ENCODE measurements around the gene SCAMP4.

Gene SCAMP4

DNA sequence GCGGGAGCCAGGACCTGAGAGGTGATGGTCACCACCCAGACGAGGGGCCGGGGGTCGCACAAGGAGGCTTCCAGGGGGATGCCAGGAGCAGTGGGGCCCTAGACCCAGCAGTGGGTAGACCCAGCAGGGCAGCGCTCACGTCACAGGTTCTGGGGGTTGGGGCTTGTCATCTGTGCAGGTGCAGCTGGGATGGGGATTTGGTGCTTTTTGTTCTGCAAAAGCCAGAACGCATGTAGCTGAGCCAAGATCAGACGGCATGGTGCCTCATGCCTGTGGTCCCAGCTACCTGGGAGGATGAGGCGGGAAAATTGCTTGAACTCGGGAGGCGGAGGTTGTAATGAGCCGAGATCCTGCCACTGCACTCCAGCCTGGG, 50.9 kb downstream of the SCAMP4 start:
- DNase-seq (ENCODE audit: low read depth in 1 of 2, low spot score in 1 of 2), result no peak

DNA sequence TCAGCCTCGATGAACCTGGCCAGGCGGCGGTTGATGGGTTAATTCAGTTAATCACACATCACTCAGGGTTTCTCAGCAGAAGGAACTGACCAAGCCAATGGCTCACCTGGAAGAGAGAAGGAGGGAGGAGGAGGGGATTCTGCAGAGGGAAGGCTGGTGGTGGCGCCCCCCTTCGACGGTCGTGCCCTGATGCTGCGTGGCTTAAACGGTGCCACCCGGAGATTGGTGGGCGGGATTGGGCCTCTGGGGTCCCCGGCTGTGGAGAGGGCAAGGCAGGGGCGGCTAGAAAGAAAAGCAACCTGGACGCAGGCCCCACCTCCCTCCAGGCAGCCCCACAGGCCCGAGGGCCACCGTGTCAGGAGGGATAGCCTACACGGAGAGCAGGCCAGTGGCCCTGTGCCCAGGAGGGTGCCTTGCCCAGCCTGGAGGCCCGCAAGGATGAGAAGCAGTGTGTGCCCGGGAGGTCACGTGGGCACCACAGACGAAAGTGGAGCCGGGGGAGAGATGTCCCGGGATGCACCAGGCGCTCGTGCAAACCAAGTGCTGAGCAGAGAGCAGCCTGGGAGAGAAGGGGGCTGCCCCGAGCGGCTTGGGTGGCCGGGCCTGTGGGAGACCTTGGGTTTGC, 51.8 kb downstream of the SCAMP4 start:
- no peak for DNase-seq (ENCODE audit: low read depth in 1 of 2, low spot score in 1 of 2)

DNA sequence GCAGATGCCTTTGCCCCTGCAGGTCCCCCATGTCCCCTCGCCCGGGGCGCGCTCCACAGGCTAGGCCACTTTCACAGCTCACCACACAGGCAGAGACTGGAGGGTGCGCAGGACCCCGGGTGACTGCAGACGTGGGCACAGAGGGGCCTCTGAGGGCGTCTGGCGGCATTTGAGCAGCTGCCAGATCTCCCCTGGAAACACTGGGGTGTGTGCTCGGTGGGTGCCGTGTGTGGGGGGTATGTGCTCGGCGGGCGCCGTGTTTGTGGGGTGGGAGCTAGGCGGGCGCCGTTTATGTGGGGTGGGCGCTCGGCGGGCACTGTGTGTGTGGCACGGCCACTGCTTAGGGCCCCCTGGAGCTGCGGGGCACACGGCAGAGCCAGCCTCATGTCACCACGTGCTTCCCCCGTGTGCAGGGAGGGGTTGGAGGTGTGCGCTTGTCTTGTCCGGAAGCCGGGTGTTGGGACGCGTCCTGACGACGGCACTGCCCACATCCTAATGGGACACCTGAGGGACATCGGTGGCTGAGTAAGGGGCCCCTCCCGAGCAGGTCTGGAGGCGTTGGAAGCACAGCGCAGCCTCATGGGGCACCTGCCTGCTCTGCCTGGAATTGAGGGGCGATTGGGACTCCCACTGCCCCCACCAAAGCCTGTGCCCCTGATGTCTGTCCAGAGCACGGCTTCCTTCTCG, 52.5 kb downstream of the SCAMP4 start:
- DNase-seq (ENCODE audit: low read depth in 1 of 2, low spot score in 1 of 2), result no peak

DNA sequence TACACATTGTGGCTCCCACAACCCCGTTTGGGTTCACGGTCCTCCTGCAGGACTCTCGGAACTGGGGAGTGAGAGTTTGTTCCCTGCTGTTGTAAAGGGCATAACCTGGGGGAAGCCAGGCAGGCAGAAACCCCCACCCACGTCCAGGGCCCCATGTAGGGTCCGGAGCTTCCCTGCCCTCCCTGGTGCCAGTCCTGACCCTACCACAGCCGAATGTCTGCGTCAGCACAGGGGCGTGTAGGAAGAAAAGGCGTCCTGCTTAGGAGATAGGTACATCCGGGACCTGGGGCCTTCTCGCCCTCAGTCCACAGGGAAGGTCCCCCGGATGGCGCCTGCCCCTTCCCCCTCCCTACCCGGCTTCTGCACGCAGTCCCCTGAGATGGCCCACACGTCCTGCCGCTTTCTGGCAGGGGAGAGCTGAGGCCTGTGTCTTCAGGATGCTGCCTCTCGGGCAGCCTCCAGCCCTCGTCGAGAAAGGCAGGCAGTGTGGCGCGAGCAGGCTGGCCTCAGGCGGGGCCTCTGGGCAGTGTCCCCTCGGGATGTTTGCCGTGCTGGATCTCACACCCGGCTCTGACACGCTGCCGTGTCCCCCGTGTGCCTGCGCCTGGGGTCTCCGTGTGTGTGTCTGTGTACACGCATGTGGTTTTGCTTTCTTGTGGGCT, 54.9 kb downstream of the SCAMP4 start:
- no peak for DNase-seq (ENCODE audit: low read depth in 1 of 2, low spot score in 1 of 2)

DNA sequence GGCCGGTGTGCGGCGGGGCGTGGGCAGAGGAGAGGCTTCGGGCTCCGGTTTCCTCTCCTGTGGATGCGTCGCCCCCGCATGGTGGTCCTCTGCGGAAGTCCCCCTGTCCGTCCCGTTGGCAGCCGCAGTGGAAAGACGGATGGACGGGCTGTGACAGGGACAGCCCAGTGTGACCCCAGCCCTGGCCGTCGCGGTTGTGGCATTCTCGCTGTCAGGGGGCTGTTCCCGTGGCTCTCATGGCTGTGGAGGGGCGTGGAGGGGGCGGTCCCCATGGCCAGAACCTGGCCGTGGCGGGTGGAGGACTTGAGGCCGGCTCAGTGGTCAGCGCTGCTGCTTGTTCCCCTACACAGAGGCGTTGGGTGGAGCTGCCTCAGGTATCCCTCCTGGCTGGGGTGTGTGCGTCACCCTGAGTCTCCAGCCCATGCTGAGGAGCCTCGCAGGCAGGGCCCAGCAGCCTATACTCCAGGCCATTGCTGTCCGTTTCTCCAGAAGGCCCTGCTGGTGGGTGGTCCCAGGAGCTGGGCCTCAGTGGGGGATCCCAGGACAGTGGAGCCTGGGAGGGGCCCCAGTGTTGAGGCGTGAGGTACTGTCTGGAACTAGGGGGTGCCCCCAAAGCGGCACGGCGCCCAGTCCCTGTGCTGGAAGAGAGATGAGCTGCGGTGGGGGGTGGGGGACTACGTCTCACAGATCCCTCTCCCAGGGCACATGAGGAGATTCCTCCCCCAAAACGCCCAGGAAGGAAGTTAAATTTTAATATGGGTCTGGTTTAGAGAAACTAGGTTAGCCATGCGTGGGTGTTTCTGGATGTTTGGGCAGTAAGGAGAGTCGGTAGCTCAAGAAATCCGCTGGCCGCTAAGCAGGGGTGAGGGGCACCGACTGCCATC, 56.0 kb downstream of the SCAMP4 start:
- DNase-seq (ENCODE audit: low read depth in 1 of 2, low spot score in 1 of 2), result no peak

DNA sequence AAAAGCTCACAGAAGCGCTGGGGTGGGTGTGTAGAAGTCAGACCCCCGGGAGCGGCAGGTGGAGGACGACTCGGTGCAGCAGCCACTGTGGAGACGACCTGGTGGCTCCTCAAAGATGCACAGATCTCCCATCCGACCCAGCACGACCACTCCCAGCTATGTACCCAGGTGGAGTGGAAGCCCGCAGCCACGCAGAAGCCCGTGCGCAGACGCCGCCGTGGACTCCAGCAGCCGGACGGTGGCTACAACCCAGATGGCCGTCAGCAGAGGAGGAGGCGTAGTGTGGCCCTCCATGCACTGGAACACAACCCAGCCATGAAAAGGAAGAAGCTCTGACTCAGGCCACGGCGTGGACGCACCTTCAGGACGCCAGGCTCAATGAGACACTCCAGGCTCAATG, 57.5 kb downstream of the SCAMP4 start:
- no peak for DNase-seq (ENCODE audit: low read depth in 1 of 2, low spot score in 1 of 2)

DNA sequence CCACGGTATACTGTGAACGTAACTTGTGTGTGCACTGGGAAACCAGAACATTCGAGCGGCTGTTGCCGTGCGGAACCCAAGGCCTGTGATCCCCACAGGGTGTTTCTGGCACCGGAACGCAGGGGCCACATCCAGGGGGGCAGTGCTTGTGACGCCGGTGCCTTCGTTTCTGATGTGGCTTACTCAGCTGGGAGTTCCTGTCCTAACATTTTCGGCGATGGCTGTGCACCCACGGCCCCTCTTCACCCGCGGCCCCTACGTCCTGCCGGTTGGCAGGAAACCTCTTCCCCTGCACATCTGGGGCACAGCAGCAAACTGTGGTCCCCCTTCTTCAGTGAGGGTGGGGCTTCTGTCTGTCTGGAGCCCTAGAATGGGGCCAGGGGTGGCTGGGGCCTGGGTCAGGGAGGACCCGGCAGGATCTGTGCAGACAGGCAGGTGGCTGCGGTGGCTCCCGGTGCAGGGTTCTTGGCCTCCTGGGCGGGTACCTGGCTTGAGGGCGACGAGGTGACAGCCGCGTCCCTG, 61.9 kb downstream of the SCAMP4 start:
- DNase-seq (ENCODE audit: low read depth in 1 of 2, low spot score in 1 of 2), result no peak

DNA sequence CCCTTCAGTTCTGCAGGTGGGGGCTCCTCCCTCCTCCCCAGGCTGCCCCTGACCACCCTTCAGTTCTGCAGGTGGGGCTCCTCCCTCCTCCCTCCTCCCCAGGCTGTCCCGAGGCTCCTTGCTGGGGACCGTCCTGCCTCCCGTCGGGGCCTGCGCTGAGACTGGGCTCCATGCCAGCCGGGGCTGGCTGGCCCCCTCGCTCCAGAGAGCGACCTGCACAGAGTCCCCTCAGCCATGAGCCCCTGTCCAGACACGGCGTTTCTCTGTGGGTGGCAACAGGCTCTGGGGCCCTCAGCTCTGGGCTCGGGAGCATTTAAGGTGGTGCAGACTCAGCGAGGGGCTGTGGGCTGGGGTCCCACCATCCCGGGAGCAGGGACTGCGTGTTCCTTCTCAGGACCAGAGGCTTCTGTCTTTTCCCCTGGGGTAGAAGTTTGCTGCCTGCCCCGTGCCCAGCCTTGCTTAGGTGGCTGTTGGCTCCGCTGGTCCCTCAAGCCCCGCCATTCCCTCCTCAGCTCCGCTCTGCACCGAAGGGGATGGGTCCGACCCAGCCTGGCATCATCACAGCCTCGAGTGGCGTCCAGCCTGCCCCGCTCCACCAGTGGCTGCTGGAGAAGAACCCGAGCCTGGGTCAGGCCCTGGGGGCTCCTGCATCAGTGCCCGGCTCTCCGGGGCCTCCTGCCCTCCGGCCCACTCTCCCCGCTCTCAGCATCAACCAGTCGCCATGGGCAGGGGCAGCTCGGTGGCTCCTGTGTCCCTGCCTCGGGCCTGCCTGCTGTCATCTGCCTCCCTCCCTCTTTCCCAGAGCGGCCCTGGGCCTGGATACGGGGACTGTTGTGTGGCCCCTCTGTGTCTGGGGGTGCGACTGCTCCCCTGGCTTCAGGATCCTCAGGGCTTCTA, 63.3 kb downstream of the SCAMP4 start:
- DNase-seq (ENCODE audit: low read depth in 1 of 2, low spot score in 1 of 2), result no peak

DNA sequence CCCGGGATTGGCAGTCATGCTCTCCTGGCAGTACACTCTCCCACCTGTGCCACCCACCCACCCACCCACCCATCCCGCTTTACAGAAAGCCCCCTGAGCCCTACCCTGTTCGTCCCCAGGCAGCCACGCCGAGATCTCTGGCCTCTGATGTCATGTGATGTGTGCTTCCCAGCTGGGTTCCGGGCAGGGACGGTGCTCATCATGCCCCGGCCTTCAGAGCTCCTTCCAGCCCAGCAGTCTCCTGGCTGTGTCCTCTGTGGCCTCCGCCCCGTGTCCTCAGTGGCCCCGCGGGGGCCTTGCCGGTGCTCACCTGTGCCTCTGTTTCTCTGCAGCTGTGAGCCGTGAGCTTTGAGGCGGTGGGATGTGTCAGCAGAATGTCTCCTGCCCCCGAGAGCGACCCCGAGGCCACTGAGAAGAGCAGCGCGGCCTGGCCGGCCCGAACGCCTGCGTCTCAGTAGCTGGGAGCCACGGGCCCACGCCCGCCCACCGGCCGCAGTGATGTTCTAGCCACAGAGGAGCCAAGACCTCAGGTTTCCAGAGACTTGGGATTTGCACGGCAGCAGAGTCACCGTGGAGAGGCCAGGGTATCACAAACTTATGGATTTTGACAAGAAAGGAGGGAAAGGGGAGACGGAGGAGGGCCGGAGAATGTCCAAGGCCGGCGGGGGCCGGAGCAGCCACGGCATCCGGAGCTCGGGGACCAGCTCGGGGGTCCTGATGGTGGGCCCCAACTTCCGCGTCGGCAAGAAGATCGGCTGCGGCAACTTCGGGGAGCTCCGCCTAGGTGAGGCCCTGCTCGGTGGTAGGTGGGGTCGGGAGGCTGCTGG, 64.2 kb downstream of the SCAMP4 start:
- DNase-seq (ENCODE audit: low read depth in 1 of 2, low spot score in 1 of 2), result no peak

DNA sequence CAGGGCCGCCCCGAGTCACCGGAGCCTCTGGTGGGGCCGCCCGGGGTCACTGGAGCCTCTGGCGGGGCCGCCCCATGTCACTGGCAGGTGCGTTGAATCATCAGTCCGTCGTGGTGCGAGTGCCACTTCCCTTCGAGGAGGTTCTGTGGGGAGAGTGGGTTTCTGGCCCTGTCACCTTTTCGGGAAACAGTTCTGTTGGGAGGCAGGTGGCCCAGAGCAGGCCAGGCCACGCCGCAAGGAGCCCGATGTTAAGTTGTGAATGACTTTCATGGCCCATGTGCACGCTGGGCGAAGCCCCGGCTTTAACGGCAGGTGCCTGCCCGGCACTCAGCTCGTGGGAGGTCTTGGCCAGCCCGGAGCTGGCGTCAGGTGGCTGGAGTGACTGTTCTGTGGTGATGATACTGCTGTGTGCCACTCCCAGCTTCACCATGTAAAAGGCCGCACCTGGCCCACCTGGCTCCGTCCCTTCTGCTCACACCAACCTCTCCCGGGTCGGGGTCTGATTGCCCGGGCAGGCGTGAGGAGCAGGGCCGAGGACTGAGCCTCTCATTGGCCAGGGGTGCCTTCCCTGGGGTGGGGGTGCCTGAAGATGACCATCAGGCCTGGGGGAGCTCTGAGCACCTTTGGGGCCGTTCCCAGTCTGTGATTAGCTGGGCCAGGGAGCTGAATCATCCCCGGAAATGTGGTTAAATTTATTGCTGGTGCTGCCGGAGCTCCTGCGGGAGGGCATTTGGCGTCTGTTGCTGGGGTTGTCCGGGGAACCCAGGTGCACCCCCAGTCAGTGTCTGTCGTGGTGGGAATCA, 65.0 kb downstream of the SCAMP4 start:
- DNase-seq (ENCODE audit: low read depth in 1 of 2, low spot score in 1 of 2), result no peak

DNA sequence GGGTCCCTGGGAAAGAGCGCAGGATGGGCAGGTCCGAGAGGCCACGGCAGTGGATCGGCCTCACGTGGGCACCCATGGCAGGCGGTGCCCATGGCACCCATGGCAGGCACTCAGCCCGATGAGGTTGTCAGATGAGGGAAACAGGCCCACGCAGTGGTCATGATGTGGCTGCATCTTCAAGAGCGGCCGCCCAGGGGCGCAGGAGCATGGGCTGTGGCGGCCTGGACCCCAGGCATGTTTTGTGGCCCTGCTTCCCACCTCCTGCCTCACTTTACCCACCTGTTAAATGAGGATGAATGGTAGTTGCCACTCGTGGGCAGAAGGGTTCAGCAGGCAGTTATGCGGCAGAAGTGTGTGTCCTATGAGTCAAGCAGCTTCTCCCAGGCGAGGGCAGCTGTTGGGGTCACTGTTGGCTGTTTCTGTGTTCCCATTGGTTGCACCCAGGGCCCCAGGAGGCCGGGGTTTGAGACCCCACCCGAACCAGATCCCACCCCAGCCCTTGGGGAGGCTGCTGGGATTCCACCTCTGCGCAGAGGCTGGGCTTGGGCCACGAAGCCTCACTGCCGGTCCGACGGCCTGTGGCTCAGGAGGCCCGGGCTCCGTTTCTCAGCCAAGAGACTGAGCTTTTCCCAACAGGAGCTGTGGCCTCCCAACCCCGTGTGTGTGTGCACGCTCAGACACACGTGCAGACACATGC, 65.8 kb downstream of the SCAMP4 start:
- DNase-seq (ENCODE audit: low read depth in 1 of 2, low spot score in 1 of 2), result no peak

DNA sequence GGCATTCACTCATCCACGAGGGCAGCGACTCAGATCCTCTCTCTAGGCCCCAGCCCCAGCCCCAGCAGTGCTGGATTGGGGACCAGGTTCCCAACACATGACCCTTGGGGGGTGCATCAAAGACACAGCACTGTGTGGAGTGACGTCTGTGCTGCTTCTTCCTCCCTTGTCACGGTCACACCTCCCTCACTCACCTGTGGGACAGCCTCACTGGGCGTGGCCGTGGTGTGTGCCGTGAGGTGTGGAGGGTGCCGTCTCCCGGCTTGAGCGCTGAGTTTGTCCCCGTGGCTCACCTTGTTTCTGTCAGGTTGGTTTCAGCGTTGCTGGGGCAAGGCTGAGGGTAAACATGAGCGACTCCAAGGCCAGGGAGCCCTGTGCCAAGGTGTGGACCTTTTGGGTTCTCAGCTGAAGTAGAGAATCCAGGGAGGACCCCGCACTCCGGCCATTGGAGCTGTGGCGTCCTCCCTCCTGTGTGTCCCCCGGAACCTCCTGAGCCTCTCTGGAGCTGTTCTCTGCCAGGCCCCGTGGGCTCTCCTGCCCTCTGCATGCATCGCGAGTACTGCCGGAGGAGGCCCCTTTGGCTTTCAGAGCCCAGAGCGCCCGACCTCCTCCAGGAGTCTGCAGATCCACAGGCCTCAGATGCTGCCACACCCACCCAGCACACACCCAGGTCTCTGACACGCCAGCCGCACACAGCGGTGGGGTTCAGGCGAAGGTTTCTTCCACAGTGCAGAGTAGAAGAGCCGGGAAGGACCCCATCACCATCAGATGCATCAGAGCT, 69.4 kb downstream of the SCAMP4 start:
- DNase-seq (ENCODE audit: low read depth in 1 of 2, low spot score in 1 of 2), result no peak

DNA sequence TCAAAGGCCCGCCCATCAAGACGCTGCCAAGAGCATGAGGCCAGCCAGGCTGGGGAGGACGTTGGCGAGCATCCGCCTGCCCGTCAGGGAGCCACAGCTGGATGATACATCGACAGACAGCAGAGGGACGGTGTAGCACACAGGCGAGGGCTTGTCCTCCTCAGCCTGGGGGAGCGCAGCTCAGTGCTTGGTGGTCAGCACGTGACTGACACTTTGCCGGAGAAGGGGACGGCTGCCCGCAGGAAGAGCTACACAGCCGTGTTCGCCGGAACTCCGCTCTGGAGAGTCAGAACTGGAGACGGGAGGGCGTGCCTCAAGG, 69.9 kb downstream of the SCAMP4 start:
- DNase-seq (ENCODE audit: low read depth in 1 of 2, low spot score in 1 of 2), result no peak

Measured in stimulated activated CD4-positive, alpha-beta T cell treated with anti-CD3 and anti-CD28 coated beads, Interleukin-15, amount 100 ng/mL, for 1 hour (primary cell).